D341Med (cell line): ENCODE measurements around the gene DPF1.

Experiments used
- DNase-seq: peaks from one replicate; pipeline ENCODE4 v3.0.0; 2012; ENCODE audit warnings: low spot score

The DPF1 gene

DNA sequence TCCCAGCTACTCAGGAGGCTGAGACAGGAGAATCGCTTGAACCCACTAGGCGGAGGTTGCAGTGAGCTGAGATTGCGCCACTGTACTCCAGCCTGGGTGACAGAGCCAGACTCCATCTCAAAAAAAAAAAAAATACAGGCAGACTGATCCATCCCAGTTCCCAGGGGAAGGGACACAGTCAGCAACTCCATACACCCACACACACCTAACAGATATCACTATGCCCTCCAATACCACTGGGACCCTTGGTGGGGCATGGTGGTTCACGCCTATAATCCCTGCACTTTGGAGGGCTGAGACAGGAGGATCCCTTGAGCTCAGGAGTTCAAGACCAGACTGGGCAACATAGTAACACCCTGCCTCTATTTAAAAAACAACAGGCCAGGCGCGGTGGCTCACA lies 2.6 kb downstream of the DPF1 start:
- DNase-seq, result no peak

DNA sequence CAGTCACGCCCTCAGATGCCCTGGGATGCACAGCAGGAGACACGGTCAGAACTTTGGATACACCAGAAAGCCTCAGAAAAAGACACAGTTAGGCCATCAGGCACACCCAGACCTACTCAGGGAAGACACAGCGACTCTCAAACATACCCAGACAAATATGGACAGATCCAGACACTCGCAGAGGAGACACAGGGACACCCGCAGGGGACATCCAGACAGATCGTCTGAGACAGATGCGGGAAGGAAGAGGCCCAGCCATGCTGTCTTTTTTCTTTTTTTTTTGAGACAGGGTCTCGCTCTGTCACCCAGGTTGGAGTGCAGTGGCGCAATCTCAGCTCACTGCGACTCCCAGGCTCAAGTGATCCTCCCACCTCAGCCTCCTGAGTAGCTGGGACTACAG lies 4.8 kb downstream of the DPF1 start:
- no peak for DNase-seq

DNA sequence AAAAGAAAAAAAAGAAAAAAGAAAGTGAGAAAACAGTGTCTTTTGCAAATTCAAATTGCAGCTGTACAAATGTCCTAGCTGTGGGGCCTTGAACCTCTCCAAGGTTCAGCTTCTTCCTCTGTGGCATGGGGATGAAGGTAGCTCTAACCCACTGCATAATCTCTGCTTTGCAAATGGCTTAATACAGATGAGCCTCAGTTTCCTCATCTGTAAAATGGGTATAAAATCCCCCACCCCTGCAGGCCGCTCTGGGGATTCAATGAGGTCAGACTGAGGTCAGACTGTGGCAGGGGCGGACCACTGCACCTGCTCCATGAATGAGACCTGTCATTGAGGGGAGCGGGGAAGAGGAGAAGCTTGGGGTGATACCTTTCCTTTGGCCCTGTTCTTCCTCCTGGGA lies 5.8 kb downstream of the DPF1 start:
- DNase-seq, result no peak

DNA sequence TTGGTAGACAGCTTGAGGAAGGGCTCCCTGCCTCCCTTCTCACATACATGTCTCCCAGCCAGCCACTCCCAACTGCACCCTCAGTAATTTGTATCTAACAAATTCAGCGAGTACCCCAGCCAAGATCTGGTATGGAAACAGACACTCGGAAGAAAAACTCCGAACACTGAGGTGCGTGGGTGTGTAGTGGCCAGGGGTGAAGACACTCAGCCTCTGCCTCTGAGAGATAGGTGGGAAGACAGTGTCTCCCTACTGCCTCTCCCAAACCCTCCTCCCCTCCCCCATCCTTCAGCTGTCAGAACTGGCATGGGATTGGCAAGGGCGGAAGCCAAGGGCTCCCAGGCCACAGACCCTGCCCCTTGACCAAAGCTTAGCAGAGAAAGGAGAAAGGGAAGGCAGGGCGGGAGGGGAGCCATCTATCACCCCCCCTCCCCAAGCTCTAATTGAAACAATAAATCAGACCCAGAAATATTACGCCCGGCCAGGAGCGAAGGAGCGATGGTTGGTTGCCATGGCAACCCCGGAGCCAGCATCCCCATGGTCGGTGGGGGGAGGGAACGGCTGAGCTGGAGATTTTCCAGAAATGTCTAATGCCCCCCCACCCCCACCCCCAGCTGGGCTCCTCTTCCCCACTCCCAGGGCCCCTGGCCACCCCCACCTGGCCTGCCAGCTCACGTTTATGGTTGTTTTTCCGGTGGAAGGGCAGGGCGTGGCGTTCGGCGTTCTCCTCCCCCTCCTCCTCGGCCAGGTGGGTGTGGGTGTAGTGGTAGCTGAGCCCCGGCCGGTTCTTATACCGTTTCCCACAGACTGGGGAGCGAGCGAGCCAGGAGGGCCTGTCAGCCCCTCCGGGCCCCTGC lies 7.0 kb downstream of the DPF1 start:
- DNase-seq, result no peak

DNA sequence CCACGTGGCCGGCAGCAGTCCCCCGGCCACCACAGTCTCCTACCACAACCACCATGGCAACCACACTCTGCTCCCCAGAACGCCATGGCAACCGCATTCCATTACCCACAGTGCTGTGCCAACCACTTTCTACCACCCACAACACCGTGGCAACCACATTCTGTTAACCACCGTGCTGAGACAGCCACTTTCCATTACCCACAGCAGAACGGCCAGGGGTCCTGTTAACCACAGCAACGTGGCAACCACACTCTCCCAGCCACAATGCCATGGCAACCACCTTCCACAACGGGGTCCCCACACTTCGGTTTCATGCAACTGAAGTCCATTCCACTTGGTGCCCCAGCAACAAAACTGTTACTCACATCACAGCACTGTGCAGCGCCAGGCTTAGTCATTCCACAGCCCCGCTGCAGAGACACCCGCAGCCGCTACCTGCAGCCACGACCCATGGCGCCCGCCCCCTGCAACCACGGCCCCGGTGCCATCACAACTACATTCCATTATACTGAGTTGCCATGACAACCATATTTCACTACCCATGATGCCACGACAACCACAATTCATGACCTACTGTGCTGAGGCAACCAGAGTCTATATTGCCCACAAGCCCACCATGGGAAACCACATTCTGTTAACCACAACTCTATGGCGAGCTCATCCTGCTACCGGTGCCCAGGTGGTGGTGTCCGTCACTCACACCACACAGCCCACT lies 10.0 kb downstream of the DPF1 start:
- no peak for DNase-seq

DNA sequence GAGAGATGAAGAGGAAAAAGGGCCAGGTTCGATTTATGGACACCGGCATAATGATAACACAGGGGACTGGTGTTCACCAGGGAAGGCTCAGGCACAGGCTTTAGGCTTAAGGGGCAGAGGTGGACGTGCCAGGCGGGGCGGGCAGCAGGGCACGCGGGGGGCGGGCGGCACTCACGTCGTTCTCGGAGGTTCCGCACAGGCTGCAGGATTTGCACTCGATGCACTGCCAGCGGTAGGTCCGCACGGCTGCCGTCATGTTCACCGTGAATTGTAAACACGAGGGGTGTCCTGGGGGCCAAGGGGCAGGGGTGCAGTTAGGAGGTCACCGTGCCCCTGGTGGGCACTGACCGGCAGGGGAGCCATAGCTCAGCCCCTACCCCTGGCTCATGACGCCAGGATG lies 10.6 kb downstream of the DPF1 start:
- DNase-seq, result no peak

DNA sequence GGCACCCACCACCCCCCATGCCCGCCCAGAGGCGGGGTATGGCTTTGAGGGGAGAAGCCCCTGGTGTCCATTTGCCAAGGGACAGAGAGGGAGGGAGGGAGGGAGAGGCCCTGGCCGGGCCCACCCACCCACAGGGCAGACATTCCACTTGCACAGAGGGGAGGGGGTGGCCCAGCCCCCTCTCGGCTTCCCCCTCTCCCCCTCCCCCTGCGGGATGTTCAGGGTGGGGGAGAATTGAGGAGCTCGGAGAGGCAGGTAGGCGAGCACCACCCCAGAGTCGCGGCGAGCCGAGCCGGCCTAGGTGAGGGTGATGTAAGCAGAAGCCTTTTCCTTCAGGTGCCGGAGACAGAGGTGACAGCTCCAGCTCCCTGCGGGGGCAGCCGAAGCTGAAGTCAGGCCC lies 12.3 kb downstream of the DPF1 start:
- no peak for DNase-seq

DNA sequence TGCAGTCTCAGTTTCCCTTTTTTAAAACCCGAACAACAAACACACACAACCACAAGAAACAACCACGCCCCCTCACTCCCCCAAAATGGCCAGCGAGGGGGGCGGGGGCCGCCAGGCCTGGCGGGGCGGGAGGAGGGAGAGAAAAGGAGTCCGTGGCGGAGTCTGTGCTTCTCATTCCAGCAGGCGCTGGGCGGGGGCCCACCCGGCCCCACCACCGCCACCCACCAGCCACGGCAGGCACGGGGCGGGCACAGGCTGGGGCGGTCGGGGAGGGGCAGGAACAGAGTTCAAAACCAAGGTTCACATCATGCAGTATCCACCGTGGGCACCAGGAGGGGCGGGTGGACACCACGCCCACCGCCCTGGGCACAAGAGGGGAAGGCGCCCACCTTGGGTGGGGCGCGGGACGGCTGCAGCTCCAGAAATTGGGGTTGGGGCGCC lies 12.9 kb downstream of the DPF1 start:
- no peak for DNase-seq

DNA sequence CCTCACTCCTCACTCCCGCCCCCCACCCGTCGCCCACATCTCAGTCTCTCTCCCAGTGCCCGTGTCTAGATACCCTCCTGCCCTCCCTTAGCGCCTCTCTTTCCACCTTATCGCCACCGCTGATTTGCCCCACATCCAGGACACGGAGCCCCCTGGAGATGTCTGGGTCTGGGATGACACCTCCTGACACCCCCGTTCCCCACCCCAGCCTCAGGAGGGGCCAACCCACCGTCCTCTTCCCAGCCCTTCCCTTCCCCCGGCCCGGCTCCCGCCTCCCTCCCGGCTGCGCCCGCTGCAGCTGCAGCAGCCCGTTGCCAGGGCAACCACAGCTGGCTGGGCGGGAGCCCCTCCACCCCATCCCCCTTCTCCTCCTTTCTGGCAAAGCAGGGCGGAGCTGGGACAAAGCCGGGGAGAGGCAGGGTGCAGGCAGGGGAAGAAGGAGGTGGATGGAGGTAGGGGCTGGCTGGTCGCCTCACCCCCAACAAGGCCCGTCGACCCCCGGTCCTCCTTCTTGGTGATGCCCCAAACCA lies 13.5 kb downstream of the DPF1 start:
- no peak for DNase-seq

DNA sequence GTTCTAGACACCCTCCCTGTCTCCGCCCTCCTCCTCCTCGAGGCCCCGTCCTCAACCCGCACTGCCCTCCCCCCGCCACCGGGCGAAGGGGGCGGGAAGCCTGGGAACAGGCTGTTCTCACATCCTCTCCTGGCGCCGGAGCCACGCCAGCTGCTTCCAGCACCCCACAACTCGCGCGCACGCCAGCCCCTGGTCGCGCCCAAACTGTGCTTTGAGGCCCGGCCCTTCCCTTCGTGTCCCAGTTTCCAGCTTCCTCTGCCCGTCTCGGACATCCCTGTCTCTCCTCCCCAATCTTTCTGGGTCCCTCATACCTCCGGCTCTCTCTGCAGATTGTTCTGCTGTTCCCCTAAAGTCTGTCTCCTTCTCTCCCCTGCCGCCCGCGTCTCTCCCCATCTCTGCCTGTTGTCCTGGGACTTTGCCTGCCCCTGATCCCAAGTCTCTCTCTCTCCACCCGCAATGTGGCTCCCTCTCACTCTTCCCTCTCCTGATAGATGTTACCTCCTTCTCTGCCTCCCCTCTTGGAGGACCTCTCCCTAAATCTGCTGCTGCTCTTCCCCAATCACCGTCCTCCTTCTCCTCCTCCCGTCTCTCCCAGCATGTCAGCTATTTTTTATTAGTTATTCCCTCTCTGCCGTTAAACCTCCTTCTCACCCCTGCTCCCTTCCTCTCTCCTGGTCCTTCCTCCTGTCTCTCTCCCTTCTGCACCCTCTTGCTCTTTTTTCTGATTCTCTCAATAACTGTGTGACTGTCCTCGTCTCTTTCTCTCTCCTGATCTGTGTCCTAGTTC lies 14.2 kb downstream of the DPF1 start:
- no peak for DNase-seq

DNA sequence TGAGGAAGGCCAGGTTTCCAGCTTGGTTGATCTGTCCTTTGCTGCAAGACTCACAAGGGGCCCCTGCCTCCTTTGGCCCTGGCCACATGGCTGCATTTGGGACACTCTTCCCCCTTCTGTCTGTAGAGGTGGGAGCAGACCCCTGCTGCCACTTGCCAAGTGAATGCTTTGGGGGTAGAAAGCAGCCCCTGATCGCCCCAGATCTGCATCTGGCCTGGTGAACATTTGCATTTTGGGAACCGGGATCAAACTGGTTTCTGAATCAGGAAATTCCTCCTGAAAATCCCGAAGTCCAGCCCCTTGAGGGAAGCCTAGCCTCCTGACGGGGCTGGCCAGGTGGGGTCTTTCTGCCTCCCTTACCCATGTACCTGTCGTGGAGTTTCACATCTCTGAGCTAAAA lies 14.9 kb downstream of the DPF1 start:
- DNase-seq, result no peak

DNA sequence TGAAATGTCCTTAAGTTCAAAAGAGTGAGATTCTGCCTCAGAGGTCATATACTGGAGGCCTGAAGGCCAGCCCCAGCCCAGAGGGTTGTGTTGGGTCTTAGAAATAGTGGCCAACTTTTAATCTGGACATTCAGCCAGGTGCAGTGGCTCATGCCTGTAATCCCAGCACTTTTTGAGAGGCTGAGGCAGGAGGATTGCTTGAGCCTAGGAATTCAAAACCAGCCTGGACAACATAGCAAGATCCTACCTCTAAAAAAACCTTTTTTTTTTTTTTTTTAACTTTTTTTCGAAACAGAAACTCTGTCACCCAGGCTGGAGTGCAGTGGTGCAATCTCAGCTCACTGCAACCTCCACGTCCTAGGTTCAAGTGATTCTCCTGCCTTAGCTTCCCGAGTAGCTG lies 15.5 kb downstream of the DPF1 start:
- DNase-seq, result no peak

DNA sequence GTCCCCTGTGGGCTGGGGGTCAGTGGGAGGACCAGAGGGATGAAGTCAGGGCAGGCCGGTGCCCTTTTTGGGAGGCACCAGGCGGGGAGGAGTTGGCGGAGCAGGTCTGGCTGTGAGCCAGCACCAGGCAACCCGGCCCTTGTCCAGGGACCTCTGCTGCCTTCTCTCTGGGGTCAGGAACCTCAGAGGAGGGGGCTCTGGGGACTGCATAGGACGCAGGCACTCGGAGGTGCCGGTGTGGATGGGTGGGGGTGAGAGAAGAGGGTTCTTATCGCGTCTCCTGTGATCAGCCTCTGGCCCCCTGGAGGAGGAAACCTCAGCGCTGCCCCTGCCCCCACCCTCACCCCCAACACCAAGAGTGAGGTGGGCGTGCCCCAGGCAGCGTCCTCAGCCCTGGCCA lies 16.5 kb downstream of the DPF1 start:
- DNase-seq, result no peak

DNA sequence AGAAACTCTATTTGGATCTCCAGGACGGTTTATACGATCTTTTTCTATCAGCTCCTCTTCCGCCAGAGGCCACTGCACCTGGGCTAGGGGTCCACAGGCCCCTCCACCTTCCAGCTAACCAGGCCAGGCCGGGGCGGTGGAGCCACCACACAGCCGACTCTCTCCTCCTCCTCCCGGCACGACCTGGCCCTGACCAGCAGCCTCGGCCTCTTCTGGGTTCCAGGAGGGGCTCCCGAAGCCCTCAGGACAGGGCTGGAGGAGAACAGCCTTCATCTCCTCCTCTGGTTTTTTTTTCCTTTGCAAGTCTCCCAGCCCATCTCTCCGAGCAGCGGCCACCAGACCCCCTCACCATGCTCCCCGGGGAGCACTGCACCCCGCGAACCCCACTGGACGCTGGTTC lies 17.1 kb downstream of the DPF1 start:
- DNase-seq, result no peak

DNA sequence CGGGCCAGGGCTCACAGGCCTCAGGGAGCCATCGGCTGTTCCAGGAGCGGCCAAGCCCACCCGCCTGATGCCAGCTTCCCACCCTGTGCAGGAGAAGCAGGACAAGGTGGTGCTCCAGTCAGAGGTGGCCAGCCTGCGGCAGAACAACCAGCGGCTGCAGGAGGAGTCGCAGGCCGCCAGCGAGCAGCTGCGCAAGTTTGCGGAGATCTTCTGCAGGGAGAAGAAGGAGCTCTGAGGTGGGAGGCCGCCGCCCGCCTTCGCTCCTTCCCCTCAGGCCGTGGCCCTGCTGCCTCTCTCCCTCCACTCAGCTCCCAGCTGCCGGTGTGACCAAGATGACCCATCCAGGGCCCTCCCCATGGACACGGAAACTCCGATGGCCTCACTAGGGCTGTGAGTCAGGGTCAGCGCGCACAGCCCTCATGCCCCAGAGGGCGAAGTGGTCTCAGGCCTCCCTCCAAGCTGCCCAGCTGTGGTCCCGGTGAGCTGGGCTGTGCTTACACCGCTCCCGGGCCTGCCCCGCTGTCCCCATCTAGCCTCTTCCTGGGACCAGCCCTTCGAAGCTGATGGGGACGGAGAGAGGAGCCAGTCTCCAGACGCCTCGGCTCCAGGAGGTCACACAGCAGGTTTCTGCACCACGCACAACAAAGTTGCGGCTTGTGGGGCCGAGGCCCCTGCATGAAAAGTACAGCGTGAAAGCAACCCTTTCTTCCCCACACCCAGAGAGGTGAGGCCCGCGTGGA lies 17.8 kb downstream of the DPF1 start:
- DNase-seq, result no peak

DNA sequence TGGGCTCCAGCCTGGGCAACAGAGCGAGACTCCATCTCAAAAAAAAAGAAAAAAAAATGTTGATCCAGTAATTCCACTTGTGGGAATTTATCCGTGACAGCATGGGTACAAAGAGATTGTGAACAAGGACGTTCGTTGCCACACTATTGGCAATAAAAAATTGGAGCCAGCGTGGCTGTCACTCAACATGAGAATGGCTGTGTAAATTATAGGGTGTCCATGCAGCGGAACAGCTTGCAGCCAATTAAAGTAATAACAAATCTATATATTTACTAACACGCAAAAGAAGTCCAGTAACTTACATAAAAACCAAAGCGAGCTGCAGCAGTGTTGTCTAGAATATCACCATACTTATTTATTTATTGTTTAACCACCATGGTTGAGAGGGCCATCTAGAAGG lies 19.3 kb downstream of the DPF1 start:
- DNase-seq, result no peak

DNA sequence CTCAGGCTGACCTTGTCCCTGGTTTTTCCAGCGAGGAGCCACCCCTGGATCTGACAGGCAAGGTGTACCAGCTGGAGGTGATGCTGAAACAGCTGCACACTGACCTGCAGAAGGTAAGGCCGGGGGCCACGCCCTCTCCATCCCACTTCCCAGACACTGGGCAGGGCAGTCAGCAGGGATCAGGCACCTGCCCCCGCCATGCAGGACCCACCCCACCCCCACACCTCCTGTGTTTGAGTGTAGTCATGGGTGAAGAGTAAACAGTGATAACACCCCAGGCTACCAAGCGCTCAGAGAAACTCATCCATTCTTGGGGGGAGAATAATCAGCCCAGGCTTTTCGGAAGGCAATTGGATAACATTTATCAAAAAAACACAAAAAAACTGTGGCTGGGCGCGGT lies 19.9 kb downstream of the DPF1 start:
- no peak for DNase-seq

DNA sequence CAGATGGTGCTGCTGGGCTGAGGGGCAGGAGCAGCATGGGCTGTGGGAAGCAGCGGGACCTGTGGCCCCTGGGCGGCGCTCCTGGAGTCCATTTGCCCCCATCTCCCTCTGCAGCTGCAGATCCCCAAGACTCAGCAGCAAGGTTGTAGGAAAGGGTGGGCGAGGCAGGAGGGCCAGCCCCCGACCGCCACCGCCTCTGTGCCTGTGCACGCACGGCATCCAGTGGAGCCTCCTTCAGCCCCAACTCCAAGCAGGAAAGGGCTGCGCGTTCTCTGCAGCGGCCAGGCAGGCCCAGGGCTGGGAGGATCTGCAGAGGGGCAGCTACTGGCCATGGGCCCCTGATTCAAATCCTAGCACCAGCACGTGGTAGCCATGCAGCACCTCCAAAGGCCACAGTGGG lies 20.8 kb downstream of the DPF1 start:
- no peak for DNase-seq

DNA sequence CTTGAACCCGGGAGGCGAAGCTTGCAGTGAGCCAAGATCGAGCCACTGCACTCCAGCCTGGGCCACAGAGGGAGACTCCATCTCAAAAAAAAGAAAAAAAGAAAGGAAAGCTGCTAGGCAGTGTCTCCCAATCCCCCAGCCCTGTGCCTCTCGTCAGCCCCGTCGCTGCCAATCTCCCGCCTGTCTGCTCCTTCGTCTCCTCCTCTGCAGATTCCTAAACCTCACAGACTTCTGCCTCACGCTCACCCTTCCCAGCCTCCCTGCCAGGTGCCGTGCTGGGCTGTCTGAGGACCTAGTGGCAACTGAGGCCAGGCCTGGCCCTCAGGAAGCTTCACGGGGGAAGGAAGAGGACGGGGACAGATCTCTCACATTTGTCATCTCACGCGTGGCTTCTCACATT lies 21.5 kb downstream of the DPF1 start:
- no peak for DNase-seq

DNA sequence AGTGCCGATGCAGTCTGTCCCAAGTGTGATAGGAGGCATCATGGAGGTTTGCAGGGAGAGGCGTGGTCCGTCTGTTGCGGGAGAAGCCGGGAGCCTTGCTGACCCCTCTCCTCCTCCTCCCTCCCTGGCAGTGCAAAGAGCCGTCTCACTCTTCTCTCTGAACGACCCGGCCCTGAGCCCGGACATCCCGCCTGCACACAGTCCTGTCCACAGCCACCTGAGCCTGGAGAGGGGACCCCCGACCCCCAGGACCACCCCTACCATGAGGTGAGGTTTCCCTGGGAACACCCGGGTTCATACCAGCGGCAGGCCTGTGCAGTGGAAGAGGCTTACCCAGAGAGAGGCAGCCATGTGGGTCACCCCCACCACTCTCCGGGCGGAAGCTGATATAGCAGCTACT lies 22.3 kb downstream of the DPF1 start:
- no peak for DNase-seq

DNA sequence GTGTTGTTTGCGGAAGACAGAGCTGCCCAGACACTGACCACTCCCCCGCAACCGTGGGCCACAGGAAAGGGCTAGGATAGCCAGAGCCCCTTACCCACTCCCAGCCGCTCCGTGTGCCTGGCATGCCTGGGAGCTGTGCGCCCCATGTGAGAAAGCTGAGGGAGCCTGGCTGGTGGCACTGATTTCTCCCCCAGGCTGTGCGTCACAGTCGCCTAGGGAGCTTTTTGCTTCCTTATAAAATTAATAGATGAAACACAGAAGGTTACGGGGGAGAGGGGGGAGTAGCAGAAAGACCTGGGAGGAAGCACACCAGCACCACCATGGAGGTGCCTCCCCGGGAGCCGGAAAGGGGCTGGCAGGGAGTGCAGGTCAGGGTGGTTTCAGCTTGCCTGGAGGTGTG lies 24.7 kb downstream of the DPF1 start:
- no peak for DNase-seq
